HFFc6 (cell line): ENCODE measurements around the gene DAP. TPM values are rescaled to one million over a fixed set of nuclear protein-coding genes. Genes with fewer than 3 reads are reported as not detected.
A peak's percentile ranks its signal among the peaks of the same experiment; 100 is the strongest.

ENCODE experiments used
- DNase-seq: peaks from one replicate; pipeline ENCODE4 v3.0.0-alpha.2; 2018
- H3K27ac Mint-ChIP-seq: 2 replicates; pipeline ENCODE4 v1.8.0; 2020; ENCODE audit warnings: mild to moderate bottlenecking, mixed read lengths
- H3K27me3 Mint-ChIP-seq: 2 replicates; pipeline ENCODE4 v1.8.0; 2021; ENCODE audit warnings: mild to moderate bottlenecking, moderate library complexity, mixed read lengths; ENCODE audit not compliant: insufficient read depth
- H3K36me3 Mint-ChIP-seq: 2 replicates; pipeline ENCODE4 v1.8.0; 2021; ENCODE audit warnings: low read depth, mixed read lengths
- H3K4me1 Mint-ChIP-seq: 2 replicates; pipeline ENCODE4 v1.8.0; 2020; ENCODE audit warnings: low read depth, mixed read lengths
- H3K4me3 Mint-ChIP-seq: 2 replicates; pipeline ENCODE4 v1.8.0; 2020; ENCODE audit warnings: mild to moderate bottlenecking, moderate library complexity, mixed read lengths
- H3K9me3 Mint-ChIP-seq: 2 replicates; pipeline ENCODE4 v1.8.0; 2020; ENCODE audit warnings: mild to moderate bottlenecking, mixed read lengths
- total RNA-seq, 6 experiments: library from RNA; stranded (reverse); fragmentation: NEBNext Ultra II Directional; extraction: Animal tissue kit (Norgen Biotek cat#: 25700); gene quantifications; 2 replicates in 1 of 6; 3 replicates in 5 of 6; pipeline ENCODE4 v1.2.3, GENCODE V29; 2021
- TF ChIP-seq, protein P1 (sequence below): fragments of 200-600 bp; sonication (generic); IDR thresholded peaks from 2 replicates; pipeline ENCODE4 v1.5.0; 2021; ENCODE audit warnings: antibody characterized with exemption, mild to moderate bottlenecking

DAP gene
- total RNA-seq, 6 experiments from 2014 or later: 255 to 357 (median 285) TPM

DNA sequence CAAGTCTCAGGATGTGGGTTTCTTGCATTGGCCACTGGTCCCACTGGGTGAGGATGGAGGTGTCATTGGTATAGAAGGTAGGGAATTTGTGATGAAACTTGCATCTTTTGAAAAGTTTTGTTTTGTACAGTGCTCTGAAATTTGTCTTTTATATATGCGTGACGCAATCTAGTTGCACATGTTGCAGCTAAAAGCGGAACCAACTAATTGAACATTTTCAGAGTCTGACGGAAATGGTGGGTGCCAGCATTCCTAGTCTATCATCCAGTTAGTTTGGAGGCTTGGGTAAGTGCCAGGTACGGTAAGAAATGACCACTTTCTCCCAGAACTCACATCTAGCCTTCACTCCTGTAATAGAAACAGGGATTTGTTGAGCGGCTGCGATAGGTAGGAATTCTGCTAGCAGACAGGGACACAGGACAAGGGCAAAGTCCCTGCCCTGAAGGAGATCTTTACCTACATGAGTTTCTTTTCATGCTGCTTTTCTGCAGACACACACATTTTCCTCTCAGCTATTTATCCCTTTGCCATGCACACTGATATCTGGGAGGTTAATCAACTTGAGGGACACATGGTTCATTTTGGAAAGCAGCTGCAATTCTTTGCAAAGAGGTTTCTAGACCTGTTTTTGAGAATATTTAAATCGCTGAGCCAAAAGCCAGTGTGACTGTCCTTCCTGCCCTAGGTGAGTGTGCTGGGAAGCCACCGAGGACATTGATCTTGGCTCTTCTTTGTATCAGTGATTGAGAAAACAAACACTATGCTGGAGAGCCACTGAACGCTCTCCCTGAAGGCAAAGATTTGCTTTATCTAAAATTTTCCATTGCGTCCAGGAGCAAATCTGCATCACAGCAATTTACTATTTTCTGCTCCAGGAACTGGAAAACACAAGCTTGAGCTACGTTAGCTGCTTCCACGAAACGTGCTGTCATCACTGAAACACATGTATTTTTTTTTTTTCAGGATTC is 89.7 kb downstream of the DAP start:
- H3K4me3 Mint-ChIP-seq: no peak overlapping the region
- no peak overlapping the region for H3K27ac Mint-ChIP-seq
- peaks cover 8% of the 10 kb centered on the region for H3K27me3 Mint-ChIP-seq
- H3K36me3 Mint-ChIP-seq: peaks cover under 1% of the 10 kb centered on the region; the same call in 1 of the 2 replicates
- TF ChIP-seq, protein P1, sequence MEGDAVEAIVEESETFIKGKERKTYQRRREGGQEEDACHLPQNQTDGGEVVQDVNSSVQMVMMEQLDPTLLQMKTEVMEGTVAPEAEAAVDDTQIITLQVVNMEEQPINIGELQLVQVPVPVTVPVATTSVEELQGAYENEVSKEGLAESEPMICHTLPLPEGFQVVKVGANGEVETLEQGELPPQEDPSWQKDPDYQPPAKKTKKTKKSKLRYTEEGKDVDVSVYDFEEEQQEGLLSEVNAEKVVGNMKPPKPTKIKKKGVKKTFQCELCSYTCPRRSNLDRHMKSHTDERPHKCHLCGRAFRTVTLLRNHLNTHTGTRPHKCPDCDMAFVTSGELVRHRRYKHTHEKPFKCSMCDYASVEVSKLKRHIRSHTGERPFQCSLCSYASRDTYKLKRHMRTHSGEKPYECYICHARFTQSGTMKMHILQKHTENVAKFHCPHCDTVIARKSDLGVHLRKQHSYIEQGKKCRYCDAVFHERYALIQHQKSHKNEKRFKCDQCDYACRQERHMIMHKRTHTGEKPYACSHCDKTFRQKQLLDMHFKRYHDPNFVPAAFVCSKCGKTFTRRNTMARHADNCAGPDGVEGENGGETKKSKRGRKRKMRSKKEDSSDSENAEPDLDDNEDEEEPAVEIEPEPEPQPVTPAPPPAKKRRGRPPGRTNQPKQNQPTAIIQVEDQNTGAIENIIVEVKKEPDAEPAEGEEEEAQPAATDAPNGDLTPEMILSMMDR: no peak
- H3K9me3 Mint-ChIP-seq: peaks cover 15% of the 10 kb centered on the region
- DNase-seq: no peak
- no peaks in the 10 kb centered on the region; the same call in 1 of the 2 replicates for H3K4me1 Mint-ChIP-seq

DNA sequence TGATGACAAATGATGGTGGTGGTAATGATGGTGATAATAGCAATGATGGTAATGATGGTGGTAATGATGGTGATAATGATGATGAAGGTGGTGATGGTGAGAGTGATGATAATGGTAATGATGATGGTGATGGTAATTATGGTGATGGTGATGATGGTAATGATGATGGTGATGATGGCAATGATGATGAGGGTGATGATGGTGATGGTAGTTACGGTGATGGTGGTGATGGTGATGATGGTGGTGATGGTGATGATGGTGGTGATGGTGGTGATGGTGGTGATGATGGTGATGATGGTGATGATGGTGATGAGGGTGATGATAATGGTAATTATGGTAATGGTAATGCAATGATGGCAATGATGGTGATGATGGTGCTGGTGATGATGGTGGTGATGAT is 91.1 kb downstream of the DAP start:
- Mint-ChIP-seq H3K27ac (no peak overlapping the region), H3K4me3 (no peak overlapping the region), H3K4me1 (no peaks in the 10 kb centered on the region; the same call in 1 of the 2 replicates), H3K27me3 (peaks cover under 1% of the 10 kb centered on the region), H3K9me3 (peaks cover 15% of the 10 kb centered on the region), H3K36me3 (no peaks in the 10 kb centered on the region)
- TF ChIP-seq, protein P1: no peak
- DNase-seq: no peak

DNA sequence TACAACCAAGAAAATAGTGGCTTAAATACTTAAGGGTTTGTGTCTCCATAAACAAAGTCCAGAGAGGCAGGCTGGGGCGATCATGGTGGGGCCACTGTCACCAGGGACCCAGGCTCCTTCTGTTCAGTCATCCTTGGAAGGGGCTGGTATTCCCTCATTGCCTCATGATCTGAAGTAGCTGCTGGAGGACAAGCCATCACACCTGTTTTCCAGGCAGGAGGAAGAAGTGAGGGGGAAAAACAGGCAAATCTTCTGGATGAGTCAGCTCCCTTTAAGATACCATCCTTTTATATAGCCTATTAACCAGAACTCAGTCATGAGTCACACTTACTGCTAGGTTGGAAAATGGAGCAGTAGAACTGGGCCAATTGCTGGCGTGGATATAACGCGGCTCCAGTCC is 92.3 kb downstream of the DAP start:
- Mint-ChIP-seq H3K4me1 (peaks cover 5% of the 10 kb centered on the region; the same call in 1 of the 2 replicates), H3K9me3 (peaks cover 15% of the 10 kb centered on the region), H3K36me3 (no peaks in the 10 kb centered on the region), H3K27me3 (no peaks in the 10 kb centered on the region; the same call in 1 of the 2 replicates), H3K4me3 (no peak overlapping the region), H3K27ac (no peak overlapping the region)
- TF ChIP-seq, protein P1: no peak
- DNase-seq: peak; percentile 33

- Mint-ChIP-seq H3K27me3 (no peaks in the 10 kb centered on the region), H3K4me3 (no peak overlapping the region), H3K4me1 (peaks cover 5% of the 10 kb centered on the region; the same call in 1 of the 2 replicates), H3K9me3 (peaks cover 15% of the 10 kb centered on the region), H3K27ac (no peak overlapping the region), H3K36me3 (no peaks in the 10 kb centered on the region)
- TF ChIP-seq, protein P1: no peak
- no peak for DNase-seq
Measured at GRCh38 chr5:10667431-10668057, 93.5 kb downstream of the DAP start.

DNA sequence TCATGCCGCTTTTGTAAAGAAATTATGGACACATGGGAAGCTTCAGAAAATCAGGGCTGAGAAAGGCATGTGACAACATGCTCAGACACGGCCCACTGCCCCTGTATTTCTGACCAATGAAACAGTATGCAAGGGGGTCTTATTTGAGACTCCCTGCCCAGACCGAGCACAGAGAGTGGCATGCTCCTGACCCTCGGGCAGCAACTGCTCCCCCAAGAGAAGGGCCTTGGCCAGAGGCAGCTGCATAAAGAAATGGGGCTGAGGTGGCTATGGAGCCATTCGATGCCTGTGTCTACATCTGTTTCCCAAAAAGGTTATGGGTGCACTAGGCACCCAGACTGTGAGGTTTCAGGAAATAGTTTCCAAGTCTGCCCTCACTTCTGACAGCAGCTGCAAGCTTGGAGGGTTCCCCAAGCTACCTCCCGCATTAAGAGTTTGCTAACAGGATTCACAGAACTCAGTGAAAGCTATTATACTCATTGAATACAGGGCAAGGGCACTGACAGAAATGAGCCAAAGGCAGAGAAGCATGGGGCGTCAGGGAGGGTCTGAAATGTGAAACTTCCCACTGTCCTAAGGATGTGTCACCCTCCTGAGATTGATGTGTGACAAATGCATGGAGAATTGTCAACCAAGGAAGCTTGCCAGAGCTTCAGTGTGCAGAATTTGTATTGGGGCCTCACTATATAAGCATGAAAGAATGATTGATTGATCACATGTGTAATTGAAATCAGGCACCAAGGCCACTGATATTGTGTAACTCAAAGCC is 94.3 kb downstream of the DAP start:
- Mint-ChIP-seq H3K27me3 (peaks cover 2% of the 10 kb centered on the region; the same call in 1 of the 2 replicates), H3K27ac (no peak overlapping the region), H3K9me3 (peaks cover 15% of the 10 kb centered on the region), H3K4me1 (peaks cover 5% of the 10 kb centered on the region; the same call in 1 of the 2 replicates), H3K4me3 (no peak overlapping the region), H3K36me3 (no peaks in the 10 kb centered on the region)
- no peak for DNase-seq
- TF ChIP-seq, protein P1: no peak
